SK-N-SH treated with all-trans-retinoic acid at 6 μM for 48 hours (cell line): ENCODE data around the gene HOPX.

Experiments used
- ATAC-seq: fragments of 200-7000 bp; cut with Tn5 transposase; 3 replicates; pipeline ENCODE4 v1.9.1; 2020; ENCODE audit warnings: mild to moderate bottlenecking, moderate library complexity
- ARNTL ChIP-seq: fragments of 450-650 bp; formaldehyde crosslinking; IDR thresholded peaks from 2 replicates; pipeline ENCODE4 v1.5.0; 2020; ENCODE audit warnings: low read depth, mild to moderate bottlenecking, moderate library complexity, borderline replicate concordance
- BACH2 ChIP-seq: fragments of 250-450 bp; sonication (Bioruptor Pico); IDR thresholded peaks from 2 replicates; pipeline ENCODE4 v1.9.0; 2021; ENCODE audit warnings: mild to moderate bottlenecking, borderline replicate concordance
- CSDC2 ChIP-seq: fragments of 250-450 bp; sonication (Bioruptor Pico); IDR thresholded peaks from 2 replicates; pipeline ENCODE4 v1.5.0; 2020; ENCODE audit warnings: mild to moderate bottlenecking, moderate library complexity
- ESRRG ChIP-seq: fragments of 250-450 bp; sonication (Bioruptor Pico); IDR thresholded peaks from 2 replicates; pipeline ENCODE4 v1.6.1; 2021; ENCODE audit warnings: mild to moderate bottlenecking
- GLIS3 ChIP-seq: fragments of 250-450 bp; sonication (Bioruptor Pico); IDR thresholded peaks from 2 replicates; pipeline ENCODE4 v1.5.0; 2020; ENCODE audit warnings: mild to moderate bottlenecking, moderate library complexity
- ISL1 ChIP-seq: fragments of 250-450 bp; sonication (Bioruptor Pico); IDR thresholded peaks from 2 replicates; pipeline ENCODE4 v2.1.2; 2022; ENCODE audit warnings: mild to moderate bottlenecking, moderate library complexity
- OSR1 ChIP-seq: fragments of 250-450 bp; sonication (Bioruptor Pico); IDR thresholded peaks from 2 replicates; pipeline ENCODE4 v1.8.0; 2022; ENCODE audit warnings: moderate library complexity, mild to moderate bottlenecking, inconsistent platforms
- RARB ChIP-seq: fragments of 250-450 bp; sonication (Bioruptor Pico); IDR thresholded peaks from 2 replicates; pipeline ENCODE4 v1.8.0; 2021; ENCODE audit warnings: mild to moderate bottlenecking, moderate library complexity
- TCF4 ChIP-seq: fragments of 250-450 bp; sonication (Bioruptor Pico); IDR thresholded peaks from 2 replicates; pipeline ENCODE4 v1.8.0; 2021; ENCODE audit warnings: mild to moderate bottlenecking, moderate library complexity, borderline replicate concordance
- TOX ChIP-seq: fragments of 250-450 bp; sonication (Bioruptor Pico); IDR thresholded peaks from 2 replicates; pipeline ENCODE4 v1.8.0; 2021; ENCODE audit warnings: mild to moderate bottlenecking, moderate library complexity, borderline replicate concordance
- ZC3H10 ChIP-seq: fragments of 250-450 bp; sonication (Bioruptor Pico); IDR thresholded peaks from 2 replicates; pipeline ENCODE4 v1.5.1; 2021; ENCODE audit warnings: mild to moderate bottlenecking, moderate library complexity
- ZFP3 ChIP-seq: fragments of 250-450 bp; sonication (Bioruptor Pico); IDR thresholded peaks from 2 replicates; pipeline ENCODE4 v1.5.0; 2020; ENCODE audit warnings: mild to moderate bottlenecking, moderate library complexity
- ZFP30 ChIP-seq: fragments of 450-650 bp; formaldehyde crosslinking; IDR thresholded peaks from 2 replicates; pipeline ENCODE4 v1.5.0; 2022; ENCODE audit warnings: mild to moderate bottlenecking, moderate library complexity
- ZNF70 ChIP-seq: fragments of 450-650 bp; formaldehyde crosslinking; IDR thresholded peaks from 2 replicates; pipeline ENCODE4 v1.5.0; 2020; ENCODE audit warnings: mild to moderate bottlenecking, moderate library complexity
- ZNF8 ChIP-seq: fragments of 450-650 bp; formaldehyde crosslinking; IDR thresholded peaks from 2 replicates; pipeline ENCODE4 v1.5.0; 2020; ENCODE audit warnings: mild to moderate bottlenecking, moderate library complexity
- TF ChIP-seq, protein P1 (sequence below): fragments of 250-450 bp; sonication (Bioruptor Pico); IDR thresholded peaks from 2 replicates; pipeline ENCODE4 v1.5.0; 2020; ENCODE audit warnings: mild to moderate bottlenecking, moderate library complexity
- TF ChIP-seq, protein P2 (sequence below): fragments of 250-450 bp; sonication (Bioruptor Pico); IDR thresholded peaks from 2 replicates; pipeline ENCODE4 v1.8.0; 2021; ENCODE audit warnings: low read depth, mild to moderate bottlenecking, moderate library complexity, borderline replicate concordance
- TF ChIP-seq, protein P3 (sequence below): fragments of 250-450 bp; sonication (Bioruptor Pico); IDR thresholded peaks from 2 replicates; pipeline ENCODE4 v1.8.0; 2020; ENCODE audit warnings: mild to moderate bottlenecking, moderate library complexity, borderline replicate concordance
- TF ChIP-seq, protein P4 (sequence below): fragments of 250-450 bp; sonication (Bioruptor Pico); IDR thresholded peaks from 2 replicates; pipeline ENCODE4 v1.5.1; 2021; ENCODE audit warnings: mild to moderate bottlenecking, moderate library complexity
- TF ChIP-seq, protein P5 (sequence below): fragments of 250-450 bp; sonication (Bioruptor Pico); IDR thresholded peaks from 2 replicates; pipeline ENCODE4 v1.5.1; 2020; ENCODE audit warnings: low read depth, mild to moderate bottlenecking, moderate library complexity

HOPX gene

DNA sequence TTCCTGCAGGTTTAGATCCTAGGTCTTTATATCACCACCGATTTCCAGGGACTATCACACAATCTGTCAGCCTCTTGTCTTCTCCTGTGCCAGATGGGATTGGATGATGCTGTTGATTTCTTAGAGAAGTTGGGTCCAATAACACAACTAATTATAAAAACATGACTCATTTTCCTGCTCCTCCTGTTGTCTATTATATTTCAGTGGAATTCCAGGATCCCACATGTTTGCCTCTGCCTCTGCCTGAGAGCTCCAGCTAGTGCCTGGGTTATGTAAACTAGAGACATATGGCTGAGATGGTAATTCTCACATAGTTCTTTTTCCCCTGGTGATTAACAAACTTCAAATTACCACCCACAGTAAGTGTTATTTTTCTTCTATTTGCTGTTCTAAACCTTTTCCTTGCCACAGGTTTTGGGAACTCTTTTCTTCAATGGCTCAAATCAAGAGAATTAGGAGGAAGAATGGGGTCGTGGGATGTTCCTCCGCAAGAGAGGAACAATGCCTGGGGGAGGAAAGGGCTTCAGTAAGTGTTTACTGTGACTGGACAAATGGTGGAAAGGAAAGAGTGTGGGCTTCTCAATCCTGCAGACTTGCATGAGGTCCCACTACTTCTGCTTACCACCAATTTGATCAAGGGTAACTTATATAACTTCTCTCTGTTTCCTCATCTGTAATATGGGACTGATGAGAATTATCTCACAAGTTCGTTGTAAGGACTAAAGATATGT lies 3.4 kb upstream of the HOPX start:
- no peak for ATAC-seq
- TF ChIP-seq ZNF8 = no peak
- TF ChIP-seq ZC3H10 (CRISPR knock-in tag) = no peak
- no peak for TF ChIP-seq ISL1 (CRISPR knock-in tag)
- TF ChIP-seq ZNF70 (CRISPR knock-in tag) = no peak
- no peak for TF ChIP-seq GLIS3
- TF ChIP-seq ZFP30 (CRISPR knock-in tag) = no peak
- TF ChIP-seq, protein P1, sequence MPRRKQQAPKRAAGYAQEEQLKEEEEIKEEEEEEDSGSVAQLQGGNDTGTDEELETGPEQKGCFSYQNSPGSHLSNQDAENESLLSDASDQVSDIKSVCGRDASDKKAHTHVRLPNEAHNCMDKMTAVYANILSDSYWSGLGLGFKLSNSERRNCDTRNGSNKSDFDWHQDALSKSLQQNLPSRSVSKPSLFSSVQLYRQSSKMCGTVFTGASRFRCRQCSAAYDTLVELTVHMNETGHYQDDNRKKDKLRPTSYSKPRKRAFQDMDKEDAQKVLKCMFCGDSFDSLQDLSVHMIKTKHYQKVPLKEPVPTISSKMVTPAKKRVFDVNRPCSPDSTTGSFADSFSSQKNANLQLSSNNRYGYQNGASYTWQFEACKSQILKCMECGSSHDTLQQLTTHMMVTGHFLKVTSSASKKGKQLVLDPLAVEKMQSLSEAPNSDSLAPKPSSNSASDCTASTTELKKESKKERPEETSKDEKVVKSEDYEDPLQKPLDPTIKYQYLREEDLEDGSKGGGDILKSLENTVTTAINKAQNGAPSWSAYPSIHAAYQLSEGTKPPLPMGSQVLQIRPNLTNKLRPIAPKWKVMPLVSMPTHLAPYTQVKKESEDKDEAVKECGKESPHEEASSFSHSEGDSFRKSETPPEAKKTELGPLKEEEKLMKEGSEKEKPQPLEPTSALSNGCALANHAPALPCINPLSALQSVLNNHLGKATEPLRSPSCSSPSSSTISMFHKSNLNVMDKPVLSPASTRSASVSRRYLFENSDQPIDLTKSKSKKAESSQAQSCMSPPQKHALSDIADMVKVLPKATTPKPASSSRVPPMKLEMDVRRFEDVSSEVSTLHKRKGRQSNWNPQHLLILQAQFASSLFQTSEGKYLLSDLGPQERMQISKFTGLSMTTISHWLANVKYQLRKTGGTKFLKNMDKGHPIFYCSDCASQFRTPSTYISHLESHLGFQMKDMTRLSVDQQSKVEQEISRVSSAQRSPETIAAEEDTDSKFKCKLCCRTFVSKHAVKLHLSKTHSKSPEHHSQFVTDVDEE (CRISPR knock-in tag) = no peak
- no peak for TF ChIP-seq TCF4 (CRISPR knock-in tag)
- TF ChIP-seq, protein P2, sequence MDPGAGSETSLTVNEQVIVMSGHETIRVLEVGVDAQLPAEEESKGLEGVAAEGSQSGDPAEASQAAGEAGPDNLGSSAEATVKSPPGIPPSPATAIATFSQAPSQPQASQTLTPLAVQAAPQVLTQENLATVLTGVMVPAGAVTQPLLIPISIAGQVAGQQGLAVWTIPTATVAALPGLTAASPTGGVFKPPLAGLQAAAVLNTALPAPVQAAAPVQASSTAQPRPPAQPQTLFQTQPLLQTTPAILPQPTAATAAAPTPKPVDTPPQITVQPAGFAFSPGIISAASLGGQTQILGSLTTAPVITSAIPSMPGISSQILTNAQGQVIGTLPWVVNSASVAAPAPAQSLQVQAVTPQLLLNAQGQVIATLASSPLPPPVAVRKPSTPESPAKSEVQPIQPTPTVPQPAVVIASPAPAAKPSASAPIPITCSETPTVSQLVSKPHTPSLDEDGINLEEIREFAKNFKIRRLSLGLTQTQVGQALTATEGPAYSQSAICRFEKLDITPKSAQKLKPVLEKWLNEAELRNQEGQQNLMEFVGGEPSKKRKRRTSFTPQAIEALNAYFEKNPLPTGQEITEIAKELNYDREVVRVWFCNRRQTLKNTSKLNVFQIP (CRISPR knock-in tag) = no peak

DNA sequence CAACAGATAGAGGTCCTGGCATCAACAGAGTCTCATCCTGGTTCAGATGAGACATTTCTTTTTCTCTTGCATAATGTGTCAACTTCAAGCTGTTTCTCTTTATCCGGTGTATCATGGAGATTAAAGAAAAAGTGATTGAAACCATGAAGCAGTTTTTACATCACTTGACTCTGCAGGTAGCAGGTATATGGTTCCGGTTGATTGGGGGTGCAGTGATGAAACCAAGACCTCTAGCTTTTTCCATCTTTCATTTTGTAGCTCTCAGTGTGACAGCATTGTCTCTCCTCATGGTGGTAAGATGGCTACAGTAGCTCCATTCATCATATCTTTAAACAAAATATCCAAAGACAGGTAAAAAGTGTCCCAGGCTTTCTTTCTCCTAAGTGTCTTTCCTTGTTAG lies 2.4 kb upstream of the HOPX start:
- TF ChIP-seq TOX (CRISPR knock-in tag) (no peak), ZFP3 (CRISPR knock-in tag) (no peak), ARNTL (CRISPR knock-in tag) (no peak), CSDC2 (CRISPR knock-in tag) (no peak), GLIS3 (no peak), OSR1 (CRISPR knock-in tag) (no peak), RARB (CRISPR knock-in tag) (no peak), ZFP30 (CRISPR knock-in tag) (no peak), ZNF70 (CRISPR knock-in tag) (no peak), ESRRG (no peak), ZC3H10 (CRISPR knock-in tag) (no peak), TCF4 (CRISPR knock-in tag) (no peak), BACH2 (no peak)
- TF ChIP-seq, protein P3, sequence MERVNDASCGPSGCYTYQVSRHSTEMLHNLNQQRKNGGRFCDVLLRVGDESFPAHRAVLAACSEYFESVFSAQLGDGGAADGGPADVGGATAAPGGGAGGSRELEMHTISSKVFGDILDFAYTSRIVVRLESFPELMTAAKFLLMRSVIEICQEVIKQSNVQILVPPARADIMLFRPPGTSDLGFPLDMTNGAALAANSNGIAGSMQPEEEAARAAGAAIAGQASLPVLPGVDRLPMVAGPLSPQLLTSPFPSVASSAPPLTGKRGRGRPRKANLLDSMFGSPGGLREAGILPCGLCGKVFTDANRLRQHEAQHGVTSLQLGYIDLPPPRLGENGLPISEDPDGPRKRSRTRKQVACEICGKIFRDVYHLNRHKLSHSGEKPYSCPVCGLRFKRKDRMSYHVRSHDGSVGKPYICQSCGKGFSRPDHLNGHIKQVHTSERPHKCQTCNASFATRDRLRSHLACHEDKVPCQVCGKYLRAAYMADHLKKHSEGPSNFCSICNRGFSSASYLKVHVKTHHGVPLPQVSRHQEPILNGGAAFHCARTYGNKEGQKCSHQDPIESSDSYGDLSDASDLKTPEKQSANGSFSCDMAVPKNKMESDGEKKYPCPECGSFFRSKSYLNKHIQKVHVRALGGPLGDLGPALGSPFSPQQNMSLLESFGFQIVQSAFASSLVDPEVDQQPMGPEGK (CRISPR knock-in tag) = no peak
- TF ChIP-seq, protein P4, sequence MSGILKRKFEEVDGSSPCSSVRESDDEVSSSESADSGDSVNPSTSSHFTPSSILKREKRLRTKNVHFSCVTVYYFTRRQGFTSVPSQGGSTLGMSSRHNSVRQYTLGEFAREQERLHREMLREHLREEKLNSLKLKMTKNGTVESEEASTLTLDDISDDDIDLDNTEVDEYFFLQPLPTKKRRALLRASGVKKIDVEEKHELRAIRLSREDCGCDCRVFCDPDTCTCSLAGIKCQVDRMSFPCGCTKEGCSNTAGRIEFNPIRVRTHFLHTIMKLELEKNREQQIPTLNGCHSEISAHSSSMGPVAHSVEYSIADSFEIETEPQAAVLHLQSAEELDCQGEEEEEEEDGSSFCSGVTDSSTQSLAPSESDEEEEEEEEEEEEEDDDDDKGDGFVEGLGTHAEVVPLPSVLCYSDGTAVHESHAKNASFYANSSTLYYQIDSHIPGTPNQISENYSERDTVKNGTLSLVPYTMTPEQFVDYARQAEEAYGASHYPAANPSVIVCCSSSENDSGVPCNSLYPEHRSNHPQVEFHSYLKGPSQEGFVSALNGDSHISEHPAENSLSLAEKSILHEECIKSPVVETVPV = no peak
- TF ChIP-seq, protein P1 (CRISPR knock-in tag) = no peak
- TF ChIP-seq, protein P5, sequence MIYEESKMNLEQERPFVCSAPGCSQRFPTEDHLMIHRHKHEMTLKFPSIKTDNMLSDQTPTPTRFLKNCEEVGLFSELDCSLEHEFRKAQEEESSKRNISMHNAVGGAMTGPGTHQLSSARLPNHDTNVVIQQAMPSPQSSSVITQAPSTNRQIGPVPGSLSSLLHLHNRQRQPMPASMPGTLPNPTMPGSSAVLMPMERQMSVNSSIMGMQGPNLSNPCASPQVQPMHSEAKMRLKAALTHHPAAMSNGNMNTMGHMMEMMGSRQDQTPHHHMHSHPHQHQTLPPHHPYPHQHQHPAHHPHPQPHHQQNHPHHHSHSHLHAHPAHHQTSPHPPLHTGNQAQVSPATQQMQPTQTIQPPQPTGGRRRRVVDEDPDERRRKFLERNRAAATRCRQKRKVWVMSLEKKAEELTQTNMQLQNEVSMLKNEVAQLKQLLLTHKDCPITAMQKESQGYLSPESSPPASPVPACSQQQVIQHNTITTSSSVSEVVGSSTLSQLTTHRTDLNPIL (CRISPR knock-in tag) = no peak
- ATAC-seq = no peak
